Astrocyte (in vitro differentiated cells and primary cell): ENCODE measurements around the gene LRRC8A. TPM values are rescaled to one million over a fixed set of nuclear protein-coding genes. Genes with fewer than 3 reads are reported as not detected.

Experiments used
- DNase-seq: peaks from one replicate; pipeline ENCODE4 v3.0.0-alpha.2; 2010; ENCODE audit warnings: low read depth
- FAIRE-seq: peaks from 2 replicates; lab custom pipeline; 2011; peaks lifted over from hg19 to GRCh38; lab: Jason Lieb, UNC
- H2AFZ ChIP-seq: 2 replicates; pipeline ENCODE4 v1.6.0; 2012; ENCODE audit warnings: low read depth, low read length, inconsistent platforms
- H3K27ac ChIP-seq: 2 replicates; pipeline ENCODE4 v1.5.1; 2011; ENCODE audit warnings: low read depth, low read length, inconsistent platforms
- H3K27me3 ChIP-seq: 2 replicates; pipeline ENCODE4 v1.6.0; 2011; ENCODE audit warnings: low read length, inconsistent platforms; ENCODE audit not compliant: insufficient read depth
- H3K36me3 ChIP-seq: 2 replicates; pipeline ENCODE4 v1.5.1; 2011; ENCODE audit warnings: low read length, inconsistent platforms; ENCODE audit not compliant: insufficient read depth
- H3K4me1 ChIP-seq: 2 replicates; pipeline ENCODE4 v1.5.1; 2011; ENCODE audit warnings: low read length, inconsistent platforms; ENCODE audit not compliant: insufficient read depth
- H3K4me2 ChIP-seq: 2 replicates; pipeline ENCODE4 v1.6.0; 2012; ENCODE audit warnings: low read length, inconsistent platforms
- H3K4me3 ChIP-seq: 2 replicates; pipeline ENCODE4 v1.5.1; 2011; ENCODE audit warnings: low read depth, mild to moderate bottlenecking, low read length, inconsistent platforms; ENCODE audit not compliant: insufficient read depth
- H3K79me2 ChIP-seq: 2 replicates; pipeline ENCODE4 v1.6.0; 2012; ENCODE audit warnings: mild to moderate bottlenecking, low read length, inconsistent platforms; ENCODE audit not compliant: insufficient read depth
- H3K9ac ChIP-seq: 2 replicates; pipeline ENCODE4 v1.6.0; 2012; ENCODE audit warnings: mild to moderate bottlenecking, low read length, inconsistent platforms
- H3K9me3 ChIP-seq: 2 replicates; pipeline ENCODE4 v1.5.1; 2012; ENCODE audit warnings: low read depth, mild to moderate bottlenecking, low read length, inconsistent platforms; ENCODE audit not compliant: insufficient read depth
- H4K20me1 ChIP-seq: 2 replicates; pipeline ENCODE4 v1.6.0; 2012; ENCODE audit warnings: low read length, inconsistent platforms; ENCODE audit not compliant: insufficient read depth
- H3K27ac Mint-ChIP-seq: one replicate; pipeline ENCODE4 v1.8.0; 2021; ENCODE audit warnings: mild to moderate bottlenecking, mixed read lengths; ENCODE audit not compliant: unreplicated experiment
- H3K27me3 Mint-ChIP-seq: one replicate; pipeline ENCODE4 v1.8.0; 2021; ENCODE audit warnings: low read depth, mixed read lengths; ENCODE audit not compliant: unreplicated experiment
- H3K36me3 Mint-ChIP-seq: one replicate; pipeline ENCODE4 v1.8.0; 2021; ENCODE audit warnings: low read depth, mixed read lengths; ENCODE audit not compliant: unreplicated experiment
- H3K4me1 Mint-ChIP-seq: one replicate; pipeline ENCODE4 v1.8.0; 2021; ENCODE audit warnings: low read depth, mixed read lengths; ENCODE audit not compliant: unreplicated experiment
- H3K4me3 Mint-ChIP-seq: one replicate; pipeline ENCODE4 v1.8.0; 2021; ENCODE audit warnings: mild to moderate bottlenecking, moderate library complexity, mixed read lengths; ENCODE audit not compliant: unreplicated experiment
- H3K9me3 Mint-ChIP-seq: one replicate; pipeline ENCODE4 v1.8.0; 2021; ENCODE audit warnings: mild to moderate bottlenecking, mixed read lengths; ENCODE audit not compliant: unreplicated experiment
- EZH2 ChIP-seq: IDR thresholded peaks from 2 replicates; pipeline ENCODE4 v1.6.1; 2012; ENCODE audit warnings: mild to moderate bottlenecking, low read length, inconsistent platforms; ENCODE audit not compliant: insufficient read depth
- total RNA-seq: library from RNA; stranded (reverse); gene quantifications from 2 replicates; pipeline ENCODE4 v1.2.1, GENCODE V29; 2021
- TF ChIP-seq, protein P1 (sequence below): IDR thresholded peaks from 2 replicates; pipeline ENCODE4 v1.5.1; 2011; ENCODE audit warnings: low read depth, mild to moderate bottlenecking, inconsistent platforms, low read length, moderate library complexity; ENCODE audit not compliant: insufficient read depth

Gene LRRC8A
- total RNA-seq, 1 donor from 2014 or later, result 103 TPM

DNA sequence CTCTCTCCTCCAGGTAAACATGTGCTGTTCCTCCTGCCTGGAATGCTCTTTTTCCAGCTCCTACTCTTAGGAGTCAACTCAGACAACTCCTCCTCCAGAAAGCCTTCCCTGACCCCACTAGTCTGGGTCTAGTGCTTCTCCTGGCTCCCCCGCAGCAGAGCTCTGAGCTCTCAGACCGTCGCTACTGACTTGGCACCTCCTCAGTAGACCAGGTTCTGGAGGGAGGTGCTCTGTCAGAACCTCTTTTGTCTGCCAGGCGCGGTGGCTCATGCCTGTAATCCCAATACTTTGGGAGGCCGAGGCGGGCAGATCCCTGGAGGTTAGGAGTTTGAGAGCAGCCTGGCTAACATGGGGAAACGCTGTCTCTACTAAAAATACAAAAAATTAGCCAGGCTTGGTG, 3.4 kb downstream of the LRRC8A start:
- Histone ChIP-seq H2AFZ (no peak overlapping the region), H3K27ac (no peak overlapping the region)
- H3K36me3 Mint-ChIP-seq, result peaks cover 18% of the 10 kb centered on the region

DNA sequence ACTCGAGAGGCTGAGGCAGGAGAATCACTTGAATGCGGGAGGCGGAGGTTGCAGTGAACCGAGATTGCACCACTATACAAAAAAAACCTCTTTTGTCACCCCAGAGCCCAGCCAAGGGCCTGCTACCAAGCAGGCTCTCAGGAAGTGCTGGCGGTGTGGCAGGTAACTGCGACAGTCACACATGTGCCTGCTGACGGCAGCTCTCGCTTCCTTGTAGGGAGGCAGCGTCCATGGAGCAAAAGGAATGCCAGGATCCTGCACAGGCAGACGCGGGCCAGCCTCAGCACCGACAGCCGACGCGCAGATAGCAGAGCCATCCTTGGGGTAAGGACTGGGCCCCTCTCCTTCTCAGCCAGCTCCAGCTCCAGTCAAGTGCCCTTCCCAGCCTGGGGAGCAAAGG, 3.9 kb downstream of the LRRC8A start:
- H3K4me1 Mint-ChIP-seq, result peaks cover 25% of the 10 kb centered on the region
- peaks cover 74% of the 10 kb centered on the region for H4K20me1 ChIP-seq
- peak overlapping the region; percentile 35 for H3K4me2 ChIP-seq
- H3K36me3 ChIP-seq, result peaks cover 13% of the 10 kb centered on the region
- H3K27ac Mint-ChIP-seq, result no peak overlapping the region
- peaks cover 50% of the 10 kb centered on the region for H3K4me1 ChIP-seq
- TF ChIP-seq, protein P1, sequence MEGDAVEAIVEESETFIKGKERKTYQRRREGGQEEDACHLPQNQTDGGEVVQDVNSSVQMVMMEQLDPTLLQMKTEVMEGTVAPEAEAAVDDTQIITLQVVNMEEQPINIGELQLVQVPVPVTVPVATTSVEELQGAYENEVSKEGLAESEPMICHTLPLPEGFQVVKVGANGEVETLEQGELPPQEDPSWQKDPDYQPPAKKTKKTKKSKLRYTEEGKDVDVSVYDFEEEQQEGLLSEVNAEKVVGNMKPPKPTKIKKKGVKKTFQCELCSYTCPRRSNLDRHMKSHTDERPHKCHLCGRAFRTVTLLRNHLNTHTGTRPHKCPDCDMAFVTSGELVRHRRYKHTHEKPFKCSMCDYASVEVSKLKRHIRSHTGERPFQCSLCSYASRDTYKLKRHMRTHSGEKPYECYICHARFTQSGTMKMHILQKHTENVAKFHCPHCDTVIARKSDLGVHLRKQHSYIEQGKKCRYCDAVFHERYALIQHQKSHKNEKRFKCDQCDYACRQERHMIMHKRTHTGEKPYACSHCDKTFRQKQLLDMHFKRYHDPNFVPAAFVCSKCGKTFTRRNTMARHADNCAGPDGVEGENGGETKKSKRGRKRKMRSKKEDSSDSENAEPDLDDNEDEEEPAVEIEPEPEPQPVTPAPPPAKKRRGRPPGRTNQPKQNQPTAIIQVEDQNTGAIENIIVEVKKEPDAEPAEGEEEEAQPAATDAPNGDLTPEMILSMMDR, result no peak
- no peak for TF ChIP-seq EZH2
- no peak for FAIRE-seq
- H3K4me3 ChIP-seq, result no peak overlapping the region
- H3K79me2 ChIP-seq, result peaks cover 82% of the 10 kb centered on the region
- H3K27ac ChIP-seq, result no peak overlapping the region
- H3K9me3 Mint-ChIP-seq, result no peaks in the 10 kb centered on the region
- no peaks in the 10 kb centered on the region for H3K9me3 ChIP-seq
- no peaks in the 10 kb centered on the region for H3K27me3 Mint-ChIP-seq
- H3K36me3 Mint-ChIP-seq, result peaks cover 17% of the 10 kb centered on the region
- no peak overlapping the region for H3K9ac ChIP-seq
- H3K4me3 Mint-ChIP-seq, result peak overlapping the region; percentile 27
- H3K27me3 ChIP-seq, result no peaks in the 10 kb centered on the region
- no peak overlapping the region for H2AFZ ChIP-seq
- DNase-seq, result no peak

More for the DNA sequence above, 3.4 kb downstream of the LRRC8A start:
- Histone ChIP-seq H3K4me1 (peaks cover 48% of the 10 kb centered on the region), H3K36me3 (peaks cover 13% of the 10 kb centered on the region), H3K4me3 (no peak overlapping the region), H3K9me3 (no peaks in the 10 kb centered on the region), H3K4me2 (no peak overlapping the region), H4K20me1 (peaks cover 69% of the 10 kb centered on the region), H3K79me2 (peaks cover 80% of the 10 kb centered on the region), H3K27me3 (no peaks in the 10 kb centered on the region), H3K9ac (no peak overlapping the region)
- Mint-ChIP-seq H3K9me3 (no peaks in the 10 kb centered on the region), H3K27me3 (no peaks in the 10 kb centered on the region), H3K4me3 (peak overlapping the region; percentile 73), H3K4me1 (peaks cover 25% of the 10 kb centered on the region), H3K27ac (no peak overlapping the region)
- TF ChIP-seq, protein P1, result no peak
- TF ChIP-seq EZH2, result no peak
- DNase-seq (no peak), FAIRE-seq (no peak)

DNA sequence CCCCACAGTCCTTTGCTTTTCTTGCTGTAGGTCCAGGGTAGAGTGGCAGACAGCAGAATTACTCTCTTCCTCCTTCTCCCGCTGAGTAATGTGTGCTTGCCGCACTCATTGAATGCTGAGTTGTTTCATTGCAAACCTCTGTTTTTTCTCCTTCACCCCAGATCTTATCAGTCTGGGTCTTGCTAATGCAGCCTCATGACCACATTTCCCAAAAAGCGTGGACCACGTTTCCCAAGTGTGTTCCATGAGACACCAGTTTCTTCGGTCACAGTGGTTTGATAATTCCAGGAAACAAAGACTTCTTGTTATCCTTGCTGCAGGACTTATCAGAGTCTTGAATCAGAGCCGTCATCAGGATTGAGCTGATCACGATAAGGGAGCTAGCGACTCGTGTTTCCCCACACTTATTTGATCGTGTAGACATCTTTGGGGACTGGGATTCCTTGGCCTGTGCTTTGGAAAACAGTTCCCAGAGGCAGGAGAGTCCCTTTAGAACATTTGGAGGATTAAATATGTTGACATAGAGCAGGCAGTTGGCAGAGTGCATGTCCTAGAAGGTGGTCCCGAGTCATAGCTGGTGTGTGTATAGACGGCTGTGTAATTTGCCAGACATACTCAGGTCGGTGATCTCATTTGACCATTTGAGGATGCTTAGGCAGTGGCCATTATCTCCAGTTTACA, 4.4 kb downstream of the LRRC8A start:
- peak overlapping the region; percentile 35 for H3K4me2 ChIP-seq
- H3K9ac ChIP-seq, result no peak overlapping the region
- no peak for TF ChIP-seq EZH2
- TF ChIP-seq, protein P1, result no peak
- peaks cover 13% of the 10 kb centered on the region for H3K36me3 ChIP-seq
- FAIRE-seq, result no peak
- no peaks in the 10 kb centered on the region for H3K27me3 ChIP-seq
- peaks cover 49% of the 10 kb centered on the region for H3K4me1 ChIP-seq
- peaks cover 79% of the 10 kb centered on the region for H4K20me1 ChIP-seq
- peaks cover 17% of the 10 kb centered on the region for H3K36me3 Mint-ChIP-seq
- no peak overlapping the region for H3K4me3 Mint-ChIP-seq
- DNase-seq, result peak; percentile 92
- H3K27ac Mint-ChIP-seq, result no peak overlapping the region
- peaks cover 87% of the 10 kb centered on the region for H3K79me2 ChIP-seq
- H3K27me3 Mint-ChIP-seq, result no peaks in the 10 kb centered on the region
- H2AFZ ChIP-seq, result no peak overlapping the region
- H3K4me3 ChIP-seq, result no peak overlapping the region
- H3K9me3 Mint-ChIP-seq, result no peaks in the 10 kb centered on the region
- H3K27ac ChIP-seq, result no peak overlapping the region
- peaks cover 25% of the 10 kb centered on the region for H3K4me1 Mint-ChIP-seq
- no peaks in the 10 kb centered on the region for H3K9me3 ChIP-seq
